ENCODE results near the gene WDR33.
"Not testable (repeated sequence)": the region's sequence is repeated elsewhere in the genome, so short reads cannot be mapped to it uniquely, and the experiment has no call there.

The WDR33 gene

DNA sequence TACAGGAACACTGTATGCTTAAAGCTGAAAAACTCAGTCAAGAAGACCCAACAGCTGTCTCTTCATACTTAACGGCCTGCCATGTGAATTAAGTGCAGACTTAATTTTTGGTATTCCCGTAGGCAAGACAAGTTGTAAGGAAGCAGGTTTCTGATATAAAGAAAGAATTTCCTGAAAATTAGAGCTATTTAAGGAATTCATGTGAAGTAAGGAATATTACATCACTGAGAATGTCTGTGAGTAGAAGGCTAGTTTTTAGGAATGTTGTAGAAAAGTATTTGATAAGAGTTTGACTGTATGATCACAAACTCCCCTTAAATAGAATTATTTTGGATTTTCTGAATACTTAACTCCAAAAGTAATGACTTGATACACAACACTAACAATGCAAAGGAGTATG is 51.0 kb downstream of the WDR33 start:
- Histone ChIP-seq H3K4me1 (ENCODE audit: control insufficient read depth, insufficient read depth, low read length) (peaks cover 7% of the 10 kb centered on the region), H3K9me3 (replicated peaks; ENCODE audit: low read length) (no peaks in the 10 kb centered on the region), H3K9ac (ENCODE audit: low read depth, low read length) (no peak overlapping the region), H3K4me3 (ENCODE audit: low read length) (no peak overlapping the region), H3K4me2 (ENCODE audit: low read length) (no peak overlapping the region), H3K36me3 (ENCODE audit: insufficient read depth, low read length) (peaks cover 51% of the 10 kb centered on the region), H3K27me3 (ENCODE audit: control insufficient read depth, insufficient read depth, low read length) (no peaks in the 10 kb centered on the region)

DNA sequence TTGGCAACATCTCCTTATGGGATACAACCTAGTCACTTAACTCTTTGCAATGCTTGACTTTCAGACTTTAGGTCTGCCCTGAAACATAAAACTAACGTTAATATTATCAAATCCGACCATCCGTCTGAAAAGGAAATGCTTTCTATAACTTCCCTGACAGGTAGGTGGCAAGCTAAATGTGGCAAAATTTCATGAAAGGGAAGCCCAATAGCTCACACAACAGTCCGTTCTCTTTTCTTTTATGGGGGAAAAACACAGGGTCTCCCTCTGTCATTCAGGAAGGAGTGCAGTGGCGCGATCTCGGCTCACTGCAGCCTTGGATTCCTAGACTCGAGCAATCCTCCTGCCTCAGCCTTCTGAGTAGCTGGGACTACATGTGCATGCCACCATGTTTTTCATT is 56.8 kb downstream of the WDR33 start:
- Histone ChIP-seq H3K27me3 (ENCODE audit: control insufficient read depth, insufficient read depth, low read length) (no peaks in the 10 kb centered on the region), H3K4me3 (ENCODE audit: low read length) (no peak overlapping the region), H3K4me1 (ENCODE audit: control insufficient read depth, insufficient read depth, low read length) (peaks cover 7% of the 10 kb centered on the region), H3K9ac (ENCODE audit: low read depth, low read length) (no peak overlapping the region), H3K9me3 (replicated peaks; ENCODE audit: low read length) (no peaks in the 10 kb centered on the region), H3K36me3 (ENCODE audit: insufficient read depth, low read length) (peaks cover 12% of the 10 kb centered on the region), H3K4me2 (ENCODE audit: low read length) (no peak overlapping the region)

DNA sequence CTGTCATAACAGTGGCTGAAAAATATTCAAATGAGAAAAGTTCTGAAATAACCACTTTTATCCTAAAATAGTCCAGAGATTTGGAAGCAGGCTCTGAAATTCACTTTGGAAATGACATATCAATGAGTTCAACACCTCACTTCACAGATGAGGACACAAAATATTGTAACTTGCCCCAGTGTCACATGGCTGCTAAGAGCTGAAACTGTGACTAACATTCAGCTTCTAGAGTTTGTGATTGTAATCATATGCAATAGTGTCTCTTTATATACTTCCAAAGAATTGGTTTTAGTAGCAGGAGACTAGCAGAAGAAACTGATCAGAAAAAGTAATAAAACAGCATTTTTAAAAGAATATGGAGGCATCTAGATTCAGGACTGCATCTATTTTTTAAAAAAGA is 57.6 kb downstream of the WDR33 start:
- Histone ChIP-seq H3K9ac (ENCODE audit: low read depth, low read length) (no peak overlapping the region), H3K4me3 (ENCODE audit: low read length) (no peak overlapping the region), H3K9me3 (replicated peaks; ENCODE audit: low read length) (no peaks in the 10 kb centered on the region), H3K27me3 (ENCODE audit: control insufficient read depth, insufficient read depth, low read length) (no peaks in the 10 kb centered on the region), H3K4me2 (ENCODE audit: low read length) (no peak overlapping the region), H3K36me3 (ENCODE audit: insufficient read depth, low read length) (peaks cover 9% of the 10 kb centered on the region), H3K4me1 (ENCODE audit: control insufficient read depth, insufficient read depth, low read length) (peaks cover 7% of the 10 kb centered on the region)

DNA sequence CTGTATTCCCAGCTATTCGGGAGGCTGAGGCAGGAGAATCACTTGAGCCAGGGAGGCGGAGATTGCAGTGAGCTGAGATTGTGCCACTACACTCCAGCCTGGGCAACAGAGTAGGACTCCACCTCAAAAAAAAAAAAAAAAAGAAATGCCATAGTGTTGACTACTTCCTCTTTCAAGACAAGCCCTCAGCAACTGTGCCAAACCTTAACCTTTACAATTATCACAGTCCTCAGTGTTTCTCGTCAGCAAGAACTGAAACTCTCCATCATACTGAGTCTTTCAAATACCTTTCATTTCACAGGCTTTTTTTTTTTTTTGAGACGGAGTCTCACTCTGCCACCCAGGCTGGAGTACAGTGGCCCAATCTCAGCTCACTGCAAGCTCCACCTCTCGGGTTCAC is 61.4 kb downstream of the WDR33 start:
- not testable (repeated sequence) for H3K9ac ChIP-seq (ENCODE audit: low read depth, low read length); H3K27me3 ChIP-seq (ENCODE audit: control insufficient read depth, insufficient read depth, low read length); H3K9me3 ChIP-seq (replicated peaks; ENCODE audit: low read length); H3K4me3 ChIP-seq (ENCODE audit: low read length); H3K4me1 ChIP-seq (ENCODE audit: control insufficient read depth, insufficient read depth, low read length); H3K4me2 ChIP-seq (ENCODE audit: low read length)
- H3K36me3 ChIP-seq (ENCODE audit: insufficient read depth, low read length) = peaks cover 17% of the 10 kb centered on the region

DNA sequence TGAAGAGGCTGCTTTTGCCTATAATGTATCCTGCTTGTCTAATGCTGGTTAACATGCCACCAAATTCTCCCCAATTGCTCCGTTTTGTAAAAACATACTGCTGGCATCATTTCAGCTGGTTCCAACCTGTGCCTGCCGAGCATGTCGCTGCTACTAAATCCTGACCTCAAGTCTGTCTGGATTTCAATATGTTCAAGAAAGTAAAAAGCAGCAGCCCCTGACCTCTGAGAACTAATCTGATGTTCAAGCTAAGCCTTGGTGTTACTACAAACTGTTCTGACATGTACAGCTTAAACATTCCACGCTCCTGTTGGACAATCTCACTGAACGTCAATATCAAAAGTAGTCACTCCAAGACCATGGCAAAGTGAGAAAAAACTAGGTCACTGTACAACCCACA is 63.4 kb downstream of the WDR33 start:
- Histone ChIP-seq H3K4me3 (ENCODE audit: low read length) (no peak overlapping the region), H3K4me1 (ENCODE audit: control insufficient read depth, insufficient read depth, low read length) (peaks cover 7% of the 10 kb centered on the region), H3K27me3 (ENCODE audit: control insufficient read depth, insufficient read depth, low read length) (no peaks in the 10 kb centered on the region), H3K4me2 (ENCODE audit: low read length) (no peak overlapping the region), H3K9ac (ENCODE audit: low read depth, low read length) (no peak overlapping the region), H3K36me3 (ENCODE audit: insufficient read depth, low read length) (peaks cover 24% of the 10 kb centered on the region), H3K9me3 (replicated peaks; ENCODE audit: low read length) (no peaks in the 10 kb centered on the region)

DNA sequence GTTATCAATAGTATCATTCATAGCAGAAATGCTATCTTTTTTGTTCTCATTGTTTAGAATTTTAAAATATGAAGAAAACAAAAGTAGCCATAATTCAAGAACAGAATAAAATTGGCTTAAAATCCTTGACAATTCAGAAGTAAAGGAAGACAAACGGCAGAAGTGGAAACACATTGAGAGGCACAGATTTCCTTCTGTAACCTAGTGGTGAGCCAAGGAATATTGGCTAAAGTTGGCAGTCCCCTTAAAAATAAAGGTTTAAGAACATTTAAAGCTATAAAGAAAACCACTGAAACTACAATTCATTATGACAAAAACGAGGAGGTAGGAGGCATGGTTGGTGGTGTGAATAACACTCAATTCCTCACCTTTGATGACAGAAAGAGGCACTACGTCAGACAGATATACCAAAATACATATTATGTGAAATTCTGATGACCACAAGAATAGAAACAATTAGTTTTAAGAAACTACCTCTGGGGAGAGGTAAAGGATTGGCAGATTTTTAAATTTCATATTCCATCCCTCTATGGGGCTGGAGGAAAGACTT is 67.4 kb downstream of the WDR33 start:
- H3K36me3 ChIP-seq (ENCODE audit: insufficient read depth, low read length) = peaks cover 24% of the 10 kb centered on the region
- H3K4me1 ChIP-seq (ENCODE audit: control insufficient read depth, insufficient read depth, low read length) = no peaks in the 10 kb centered on the region
- H3K9ac ChIP-seq (ENCODE audit: low read depth, low read length) = no peak overlapping the region
- no peaks in the 10 kb centered on the region for H3K9me3 ChIP-seq (replicated peaks; ENCODE audit: low read length)
- H3K4me3 ChIP-seq (ENCODE audit: low read length) = no peak overlapping the region
- no peak overlapping the region for H3K4me2 ChIP-seq (ENCODE audit: low read length)
- no peaks in the 10 kb centered on the region for H3K27me3 ChIP-seq (ENCODE audit: control insufficient read depth, insufficient read depth, low read length)

DNA sequence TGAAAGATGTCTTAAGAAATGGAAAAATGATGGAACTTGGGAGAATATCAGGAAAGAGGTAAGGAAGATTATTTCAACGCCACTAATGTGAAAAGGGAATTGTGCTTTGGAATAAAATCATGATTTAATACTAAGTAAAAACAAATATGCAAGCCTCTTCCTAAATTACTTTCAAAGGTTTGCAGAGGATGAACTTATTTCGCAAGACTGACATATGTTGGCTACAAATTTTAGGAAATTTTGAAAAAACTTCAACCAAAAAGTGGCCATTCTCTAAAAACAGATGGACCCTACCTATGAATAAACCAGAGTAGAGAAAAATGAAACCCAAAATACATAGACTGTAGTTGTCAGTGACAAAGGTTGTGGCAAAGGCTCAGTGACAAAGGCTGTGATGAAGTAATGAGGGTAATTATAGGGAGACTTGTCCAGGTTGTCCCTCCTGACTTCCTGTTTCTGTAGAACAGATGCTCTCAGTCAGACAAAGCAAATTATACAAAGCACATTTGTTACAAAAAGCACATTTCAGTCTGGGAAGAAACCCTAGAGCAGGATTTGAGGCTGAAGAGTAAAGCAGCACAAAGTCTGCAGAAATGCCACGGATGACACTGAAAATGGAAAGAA is 70.2 kb downstream of the WDR33 start:
- Histone ChIP-seq H3K9ac (ENCODE audit: low read depth, low read length) (no peak overlapping the region), H3K36me3 (ENCODE audit: insufficient read depth, low read length) (peaks cover 19% of the 10 kb centered on the region), H3K27me3 (ENCODE audit: control insufficient read depth, insufficient read depth, low read length) (no peaks in the 10 kb centered on the region), H3K4me2 (ENCODE audit: low read length) (no peak overlapping the region), H3K9me3 (replicated peaks; ENCODE audit: low read length) (no peaks in the 10 kb centered on the region), H3K4me1 (ENCODE audit: control insufficient read depth, insufficient read depth, low read length) (no peaks in the 10 kb centered on the region), H3K4me3 (ENCODE audit: low read length) (no peak overlapping the region)

DNA sequence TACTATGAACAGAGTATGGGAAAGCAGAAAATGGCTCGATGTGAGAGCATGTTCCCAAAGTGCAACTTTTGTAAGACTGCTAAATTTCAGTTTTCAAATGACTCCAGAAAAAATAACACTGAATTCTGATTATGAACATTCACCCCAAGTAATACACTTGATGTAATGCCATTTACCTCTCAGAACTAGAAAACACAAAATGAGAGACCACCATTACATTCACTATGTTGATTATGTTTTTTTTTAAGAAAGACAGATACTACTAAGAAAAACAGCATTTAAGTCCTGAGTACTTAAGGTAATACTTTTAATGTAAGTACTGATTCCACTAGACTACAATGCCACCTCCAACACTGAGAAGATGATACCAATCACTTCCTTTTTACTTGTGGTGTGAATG is 71.2 kb downstream of the WDR33 start:
- Histone ChIP-seq H3K4me1 (ENCODE audit: control insufficient read depth, insufficient read depth, low read length) (peaks cover 3% of the 10 kb centered on the region), H3K9me3 (replicated peaks; ENCODE audit: low read length) (no peaks in the 10 kb centered on the region), H3K9ac (ENCODE audit: low read depth, low read length) (no peak overlapping the region), H3K4me2 (ENCODE audit: low read length) (no peak overlapping the region), H3K4me3 (ENCODE audit: low read length) (no peak overlapping the region), H3K36me3 (ENCODE audit: insufficient read depth, low read length) (peaks cover 12% of the 10 kb centered on the region), H3K27me3 (ENCODE audit: control insufficient read depth, insufficient read depth, low read length) (no peaks in the 10 kb centered on the region)

DNA sequence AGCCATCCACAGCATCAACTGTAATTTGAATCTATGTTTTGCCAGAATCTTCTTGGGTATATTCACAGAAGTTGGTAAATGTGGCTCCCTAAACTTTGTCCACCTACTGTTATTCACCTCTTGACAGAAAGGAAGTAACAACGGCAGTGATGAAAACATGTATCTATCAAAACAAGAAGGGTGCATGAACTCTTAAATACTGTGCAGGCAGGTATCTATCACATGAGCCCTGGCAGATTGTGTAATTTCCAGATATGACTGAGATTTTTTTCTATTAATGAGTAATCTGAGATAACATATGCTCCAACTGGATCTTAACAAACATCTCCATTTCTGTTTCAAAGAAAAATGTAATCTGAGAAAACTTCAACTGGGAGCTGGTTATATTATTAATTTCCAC is 73.1 kb downstream of the WDR33 start:
- H3K36me3 ChIP-seq (ENCODE audit: insufficient read depth, low read length) = peaks cover 3% of the 10 kb centered on the region
- no peak overlapping the region for H3K4me2 ChIP-seq (ENCODE audit: low read length)
- no peak overlapping the region for H3K9ac ChIP-seq (ENCODE audit: low read depth, low read length)
- peaks cover 14% of the 10 kb centered on the region for H3K4me1 ChIP-seq (ENCODE audit: control insufficient read depth, insufficient read depth, low read length)
- H3K9me3 ChIP-seq (replicated peaks; ENCODE audit: low read length) = no peaks in the 10 kb centered on the region
- H3K27me3 ChIP-seq (ENCODE audit: control insufficient read depth, insufficient read depth, low read length) = no peaks in the 10 kb centered on the region
- H3K4me3 ChIP-seq (ENCODE audit: low read length) = no peak overlapping the region

DNA sequence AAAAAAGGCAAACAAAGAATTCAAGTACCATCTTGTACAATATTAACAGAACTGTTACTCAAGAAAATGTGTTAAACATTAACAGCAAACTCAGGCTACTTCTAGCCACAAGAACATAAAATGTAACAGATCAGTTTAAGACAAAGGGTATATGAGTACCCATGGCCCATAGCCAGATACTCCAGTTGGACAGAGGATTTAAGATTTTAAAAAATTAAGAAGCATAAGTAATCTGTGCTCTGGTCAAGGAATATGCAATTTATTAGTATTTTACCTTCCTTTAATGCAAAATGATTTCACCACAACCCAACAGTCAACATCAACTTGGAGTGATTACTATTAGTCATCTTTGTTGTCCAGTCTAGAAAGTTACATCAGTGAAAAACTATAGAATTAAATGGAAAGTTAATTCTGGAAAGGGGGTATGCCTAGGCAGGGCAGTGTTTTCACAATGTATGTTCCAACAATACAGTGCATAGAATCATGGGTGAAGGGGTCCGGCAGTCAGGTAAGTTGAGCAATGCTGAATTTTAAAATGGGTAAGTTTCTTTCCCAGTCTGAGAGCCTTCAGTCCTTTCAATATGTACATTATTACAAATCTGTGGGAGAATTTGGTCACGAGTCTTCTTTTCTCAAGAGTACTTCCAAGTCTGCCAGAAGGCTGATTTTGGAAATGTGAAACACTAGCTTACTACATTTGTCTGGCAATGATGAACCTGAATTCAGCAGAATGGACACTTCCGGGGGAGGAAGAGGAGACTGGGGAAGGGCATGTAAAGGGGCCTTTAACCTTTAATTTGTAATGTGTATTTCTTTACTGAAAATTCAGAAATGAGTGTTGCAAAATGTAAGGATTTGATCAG is 75.2 kb downstream of the WDR33 start:
- Histone ChIP-seq H3K4me3 (ENCODE audit: low read length) (no peak overlapping the region), H3K27me3 (ENCODE audit: control insufficient read depth, insufficient read depth, low read length) (no peaks in the 10 kb centered on the region), H3K9me3 (replicated peaks; ENCODE audit: low read length) (no peaks in the 10 kb centered on the region), H3K9ac (ENCODE audit: low read depth, low read length) (no peak overlapping the region), H3K36me3 (ENCODE audit: insufficient read depth, low read length) (peaks cover 3% of the 10 kb centered on the region), H3K4me2 (ENCODE audit: low read length) (no peak overlapping the region), H3K4me1 (ENCODE audit: control insufficient read depth, insufficient read depth, low read length) (peaks cover 14% of the 10 kb centered on the region)

DNA sequence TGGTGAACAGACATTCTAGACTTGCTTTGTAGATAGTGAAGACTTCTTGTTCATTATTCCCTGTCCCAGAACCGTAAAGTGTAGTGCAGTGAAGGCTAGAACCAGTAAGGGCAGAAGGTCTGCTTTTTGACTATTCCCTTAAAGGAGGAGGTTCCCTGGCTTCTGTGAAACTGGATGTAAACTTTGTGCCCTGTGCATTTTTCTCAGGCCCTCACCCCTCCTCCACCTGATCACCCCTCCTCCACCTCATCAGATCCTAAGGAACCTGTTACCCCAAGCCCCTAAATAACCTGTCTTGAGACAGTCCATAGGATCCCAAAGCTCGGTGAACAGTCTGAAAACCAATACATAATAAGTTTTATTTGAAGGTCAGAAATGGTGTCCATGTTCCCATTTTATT is 75.9 kb downstream of the WDR33 start:
- H3K9me3 ChIP-seq (replicated peaks; ENCODE audit: low read length) = no peaks in the 10 kb centered on the region
- H3K4me2 ChIP-seq (ENCODE audit: low read length) = no peak overlapping the region
- no peak overlapping the region for H3K4me3 ChIP-seq (ENCODE audit: low read length)
- peaks cover 3% of the 10 kb centered on the region for H3K36me3 ChIP-seq (ENCODE audit: insufficient read depth, low read length)
- H3K27me3 ChIP-seq (ENCODE audit: control insufficient read depth, insufficient read depth, low read length) = no peaks in the 10 kb centered on the region
- H3K9ac ChIP-seq (ENCODE audit: low read depth, low read length) = no peak overlapping the region
- H3K4me1 ChIP-seq (ENCODE audit: control insufficient read depth, insufficient read depth, low read length) = peaks cover 14% of the 10 kb centered on the region

Measured in skeletal muscle satellite cell (primary cell).